OCI-LY3 (cell line): Measurements from ENCODE around the gene TLE4.

Experiments used
- CTCF ChIP-seq: fragments of 200-600, 300-600 bp; sonication (generic); IDR thresholded peaks from 2 replicates; pipeline ENCODE4 v1.5.1; 2014; ENCODE audit warnings: antibody characterized with exemption, low read length, low read depth
- EZH2phosphoT487 ChIP-seq: fragments of 200-600 bp; shearing (Covaris generic); IDR thresholded peaks from 2 replicates; pipeline ENCODE4 v1.6.1; 2018; ENCODE audit warnings: antibody characterized with exemption, mixed run types, low read depth

GRCh38 chr9:79580055-79580454, 8.3 kb downstream of the TLE4 start:
- TF ChIP-seq EZH2phosphoT487 (no peak), CTCF (no peak)
